Skeletal muscle satellite cell (primary cell): Measurements from ENCODE around the gene WWOX.

Experiments
- H3K27me3 ChIP-seq: 2 replicates; pipeline ENCODE4 v1.7.0; 2013; ENCODE audit warnings: low read length; ENCODE audit not compliant: control insufficient read depth, insufficient read depth
- H3K36me3 ChIP-seq: 2 replicates; pipeline ENCODE4 v1.7.0; 2013; ENCODE audit warnings: mild to moderate bottlenecking, control low read depth, low read length; ENCODE audit not compliant: insufficient read depth
- H3K4me1 ChIP-seq: 2 replicates; pipeline ENCODE4 v1.7.0; 2013; ENCODE audit warnings: low read length; ENCODE audit not compliant: control insufficient read depth, insufficient read depth
- H3K4me2 ChIP-seq: 2 replicates; pipeline ENCODE4 v1.7.0; 2013; ENCODE audit warnings: mild to moderate bottlenecking, low read length
- H3K4me3 ChIP-seq: 2 replicates; pipeline ENCODE4 v1.7.0; 2013; ENCODE audit warnings: low read length
- H3K9ac ChIP-seq: 2 replicates; pipeline ENCODE4 v1.7.0; 2013; ENCODE audit warnings: mild to moderate bottlenecking, low read depth, low read length, moderate library complexity
- H3K9me3 ChIP-seq: replicated peaks from 2 replicates; pipeline ENCODE4 v1.7.0; 2013; ENCODE audit warnings: mild to moderate bottlenecking, control low read depth, low read length

Gene WWOX

DNA sequence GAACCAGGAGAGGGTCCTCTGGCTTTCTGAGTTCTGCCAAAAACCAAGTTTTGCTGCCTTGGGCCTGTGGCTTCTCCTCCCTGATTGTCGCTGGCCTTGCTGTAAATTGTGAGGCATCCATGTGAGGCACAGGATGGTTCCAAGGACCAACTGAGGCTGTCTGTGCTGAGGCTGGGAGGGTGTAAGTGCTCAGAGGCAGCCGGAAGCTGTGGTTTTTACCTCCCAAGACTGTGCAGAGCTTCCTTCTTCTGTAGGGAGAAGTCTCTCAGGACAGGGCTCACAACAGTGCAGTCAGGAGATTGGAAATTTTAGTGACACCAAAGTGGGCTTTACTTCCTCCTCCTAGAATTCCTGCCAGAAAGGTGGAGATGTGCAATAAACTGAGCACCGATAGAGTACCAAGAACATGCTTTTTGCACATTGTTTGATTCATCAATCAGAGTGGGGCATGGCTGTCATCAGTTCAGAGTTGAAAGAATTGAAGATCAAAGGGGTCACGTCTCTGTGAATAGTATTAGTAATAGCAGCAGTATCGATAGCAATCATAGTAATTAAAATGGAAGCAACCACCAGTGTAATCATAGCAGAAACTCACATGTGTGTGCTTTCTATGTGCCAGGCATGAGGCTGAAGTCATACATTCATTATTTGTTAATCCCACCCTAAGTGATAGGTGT, 467.1 kb downstream of the WWOX start:
- Histone ChIP-seq H3K9me3 (peaks cover 5% of the 10 kb centered on the region), H3K36me3 (no peaks in the 10 kb centered on the region), H3K27me3 (no peaks in the 10 kb centered on the region), H3K4me1 (no peaks in the 10 kb centered on the region), H3K4me3 (no peak overlapping the region), H3K4me2 (no peak overlapping the region), H3K9ac (no peak overlapping the region)

DNA sequence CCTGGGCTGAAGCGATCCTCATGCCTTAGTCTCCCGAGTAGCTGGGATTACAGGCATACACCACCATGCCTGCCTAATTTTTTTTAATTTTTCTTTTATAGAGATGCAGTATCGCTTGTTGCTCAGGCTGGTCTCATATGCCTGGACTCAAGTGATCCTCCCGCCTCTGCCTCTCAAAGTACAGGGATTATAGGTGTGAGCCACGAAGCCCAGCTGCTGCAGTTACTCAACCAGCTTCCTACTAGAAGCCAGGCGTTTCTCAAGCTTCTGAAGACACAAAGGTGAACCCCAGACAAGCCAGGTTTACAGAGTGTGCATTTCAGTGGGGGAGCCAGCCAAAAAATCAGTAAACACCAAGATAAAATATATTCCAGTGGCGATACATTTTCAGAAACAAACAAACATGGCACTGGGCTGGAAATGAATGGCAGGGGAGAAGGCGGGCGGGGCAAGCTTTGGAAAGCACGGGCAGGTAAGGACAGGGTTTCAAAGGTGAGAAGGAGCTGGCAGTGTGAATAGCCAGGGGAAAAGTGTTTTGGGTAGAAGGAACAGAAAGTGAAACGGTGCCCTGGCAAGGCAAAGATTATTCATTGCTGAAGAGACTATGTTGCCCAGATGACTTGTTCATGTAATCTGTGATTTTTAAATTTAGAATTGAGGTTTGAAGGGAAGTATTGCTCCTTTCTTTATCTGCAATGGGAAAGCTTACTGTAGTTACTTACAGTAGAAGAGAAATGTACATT, 471.1 kb downstream of the WWOX start:
- Histone ChIP-seq H3K9me3 (peaks cover 5% of the 10 kb centered on the region), H3K27me3 (no peaks in the 10 kb centered on the region), H3K4me1 (no peaks in the 10 kb centered on the region)

DNA sequence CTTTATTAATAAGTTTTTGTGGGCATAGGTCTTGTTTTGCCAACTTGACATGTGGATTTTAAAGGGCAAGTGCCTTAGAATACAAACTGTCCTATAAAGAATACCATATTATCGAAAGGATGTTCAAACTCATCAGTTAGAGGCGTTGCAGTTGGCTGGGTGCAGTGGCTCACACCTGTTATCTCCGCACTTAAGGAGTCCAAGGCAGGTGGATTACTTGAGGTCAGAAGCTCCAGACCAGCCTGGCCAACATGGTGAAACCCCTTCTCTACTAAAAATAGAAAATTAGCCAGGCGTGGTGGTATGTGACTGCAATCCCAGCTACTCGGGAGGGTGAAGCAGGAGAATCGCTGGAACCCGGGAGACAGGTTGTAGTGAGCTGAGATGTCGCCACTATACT, 472.0 kb downstream of the WWOX start:
- Histone ChIP-seq H3K4me1 (no peaks in the 10 kb centered on the region), H3K4me3 (no peak overlapping the region), H3K4me2 (no peak overlapping the region), H3K9me3 (no peaks in the 10 kb centered on the region), H3K9ac (no peak overlapping the region), H3K27me3 (no peaks in the 10 kb centered on the region), H3K36me3 (no peaks in the 10 kb centered on the region)

More for the DNA sequence above, 471.1 kb downstream of the WWOX start:
- H3K4me3 ChIP-seq = no peak overlapping the region
- H3K36me3 ChIP-seq = no peaks in the 10 kb centered on the region
- H3K4me2 ChIP-seq = no peak overlapping the region
- H3K9ac ChIP-seq = no peak overlapping the region

DNA sequence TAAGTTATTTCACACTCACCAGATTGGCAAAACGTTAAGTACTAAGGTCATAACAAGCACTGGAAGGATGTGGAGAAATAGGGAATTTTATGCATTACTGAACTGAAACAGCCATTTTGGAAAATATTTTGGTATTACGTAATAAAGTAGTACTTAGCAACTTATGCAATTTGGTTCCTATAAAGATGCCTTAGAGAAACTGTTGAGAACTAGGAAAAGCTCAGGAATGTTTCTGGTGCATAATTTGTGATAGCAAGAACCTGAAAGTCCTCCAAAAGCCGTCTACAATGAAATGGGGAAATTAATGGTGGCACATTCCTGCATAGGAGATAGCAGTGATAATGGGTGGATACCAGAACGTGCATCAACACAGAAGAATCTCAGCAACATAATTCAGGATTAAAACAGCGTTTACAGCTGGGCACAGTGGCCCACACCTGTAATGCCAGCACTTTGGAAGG, 472.5 kb downstream of the WWOX start:
- no peak overlapping the region for H3K9ac ChIP-seq
- H3K36me3 ChIP-seq = no peaks in the 10 kb centered on the region
- H3K4me1 ChIP-seq = no peaks in the 10 kb centered on the region
- H3K4me2 ChIP-seq = no peak overlapping the region
- no peaks in the 10 kb centered on the region for H3K27me3 ChIP-seq
- H3K9me3 ChIP-seq = no peaks in the 10 kb centered on the region
- H3K4me3 ChIP-seq = no peak overlapping the region

DNA sequence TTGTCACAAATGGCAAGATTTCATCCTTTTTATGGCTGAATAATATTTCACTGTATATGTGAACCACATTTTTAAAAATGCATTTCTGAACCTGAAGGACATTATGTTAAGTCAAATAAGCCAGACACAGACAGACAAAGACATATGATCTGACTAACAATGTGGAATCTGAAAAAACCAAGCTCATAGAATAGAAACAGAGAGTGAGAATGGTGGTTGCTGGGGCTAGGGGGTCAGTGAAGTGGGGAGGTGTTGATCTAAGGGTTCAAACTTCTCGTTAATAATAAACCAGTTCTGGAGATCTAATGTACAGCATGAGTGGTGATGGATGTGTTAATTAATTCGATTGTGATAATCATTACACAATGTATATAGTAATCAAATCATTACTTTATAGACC, 475.1 kb downstream of the WWOX start:
- Histone ChIP-seq H3K4me2 (no peak overlapping the region), H3K9ac (no peak overlapping the region), H3K4me1 (no peaks in the 10 kb centered on the region), H3K4me3 (no peak overlapping the region), H3K36me3 (no peaks in the 10 kb centered on the region), H3K27me3 (no peaks in the 10 kb centered on the region), H3K9me3 (no peaks in the 10 kb centered on the region)

DNA sequence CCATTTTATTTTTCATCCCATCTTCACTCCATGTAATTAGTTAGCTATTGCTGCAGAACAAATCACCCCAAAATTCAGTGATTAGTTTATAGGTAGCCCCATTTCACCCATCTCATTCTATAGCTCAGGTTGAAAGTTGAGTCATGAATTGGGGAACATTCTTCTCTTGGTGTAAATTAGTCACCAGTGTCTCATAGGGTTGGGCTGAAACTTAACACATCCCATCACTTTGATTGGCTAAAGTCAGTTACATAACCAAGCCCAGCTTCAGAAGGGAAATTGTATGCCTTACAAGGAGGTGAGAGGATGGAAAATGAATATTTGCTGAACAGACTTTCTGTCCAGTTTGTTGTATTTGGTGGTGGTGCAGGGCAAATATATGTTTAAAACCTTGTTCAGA, 477.5 kb downstream of the WWOX start:
- Histone ChIP-seq H3K9me3 (no peaks in the 10 kb centered on the region), H3K4me1 (no peaks in the 10 kb centered on the region), H3K27me3 (no peaks in the 10 kb centered on the region), H3K4me2 (no peak overlapping the region), H3K4me3 (no peak overlapping the region), H3K9ac (no peak overlapping the region), H3K36me3 (no peaks in the 10 kb centered on the region)

DNA sequence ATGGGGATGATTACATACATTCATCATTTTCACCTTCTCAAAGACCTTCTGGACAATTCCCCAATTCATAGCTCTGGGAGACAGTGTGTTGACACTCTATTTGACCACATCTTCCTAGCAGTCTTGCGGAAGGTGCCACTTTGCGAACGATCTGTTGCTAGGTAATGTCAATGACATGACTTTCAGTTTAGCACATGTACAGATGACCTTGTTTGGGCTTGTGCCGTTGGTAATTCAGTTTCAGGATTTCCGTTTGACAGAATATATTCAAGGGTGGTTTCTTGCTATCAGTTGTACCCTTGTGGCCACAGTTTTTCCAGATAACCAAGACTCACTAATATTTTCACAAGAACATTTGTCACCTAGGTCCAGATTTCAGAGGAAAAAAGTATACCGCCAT, 478.2 kb downstream of the WWOX start:
- no peaks in the 10 kb centered on the region for H3K9me3 ChIP-seq
- no peak overlapping the region for H3K4me2 ChIP-seq
- no peaks in the 10 kb centered on the region for H3K36me3 ChIP-seq
- H3K4me1 ChIP-seq = no peaks in the 10 kb centered on the region
- no peak overlapping the region for H3K9ac ChIP-seq
- no peak overlapping the region for H3K4me3 ChIP-seq
- no peaks in the 10 kb centered on the region for H3K27me3 ChIP-seq

DNA sequence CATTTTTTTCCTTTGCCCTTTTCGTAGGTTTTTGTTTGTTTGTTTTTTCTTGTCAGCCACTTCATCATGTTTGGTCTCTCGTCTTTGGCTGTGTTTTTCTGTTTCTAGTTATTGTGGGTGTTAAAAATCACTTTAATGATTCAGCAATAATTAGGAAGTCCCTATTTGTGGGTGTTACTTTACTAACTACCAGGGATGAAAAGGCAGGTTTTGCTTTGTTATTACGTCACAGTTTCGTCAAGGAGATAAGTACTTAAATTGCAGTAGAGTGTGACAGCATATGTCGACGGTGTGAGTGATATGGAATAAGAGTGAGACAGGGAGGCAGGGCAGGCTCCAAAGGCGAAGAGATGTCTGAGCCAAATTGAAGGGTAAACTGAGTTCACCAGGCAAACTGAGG, 479.6 kb downstream of the WWOX start:
- no peak overlapping the region for H3K4me2 ChIP-seq
- H3K36me3 ChIP-seq = no peaks in the 10 kb centered on the region
- H3K27me3 ChIP-seq = no peaks in the 10 kb centered on the region
- no peaks in the 10 kb centered on the region for H3K4me1 ChIP-seq
- no peaks in the 10 kb centered on the region for H3K9me3 ChIP-seq
- H3K9ac ChIP-seq = no peak overlapping the region
- no peak overlapping the region for H3K4me3 ChIP-seq

DNA sequence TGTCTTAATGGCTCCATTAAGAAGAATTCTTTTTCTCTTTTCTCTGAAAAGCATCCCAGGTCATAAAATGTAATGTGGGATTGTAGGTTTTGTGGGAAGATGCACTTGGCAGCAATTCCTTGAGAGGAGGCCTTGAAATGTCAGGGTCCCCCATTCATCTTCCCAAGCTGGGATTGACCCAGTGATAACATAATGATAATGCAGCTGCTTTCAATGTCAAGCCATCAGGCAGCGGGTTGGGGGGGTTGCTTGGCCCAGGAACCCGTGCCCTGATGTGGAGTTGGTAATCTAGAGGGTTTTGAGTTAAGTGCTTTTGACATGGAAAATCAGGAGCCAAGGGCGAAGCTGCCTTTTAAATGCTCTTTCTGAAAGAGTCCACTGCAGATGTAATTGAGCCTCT, 484.0 kb downstream of the WWOX start:
- no peak overlapping the region for H3K9ac ChIP-seq
- H3K9me3 ChIP-seq = no peaks in the 10 kb centered on the region

DNA sequence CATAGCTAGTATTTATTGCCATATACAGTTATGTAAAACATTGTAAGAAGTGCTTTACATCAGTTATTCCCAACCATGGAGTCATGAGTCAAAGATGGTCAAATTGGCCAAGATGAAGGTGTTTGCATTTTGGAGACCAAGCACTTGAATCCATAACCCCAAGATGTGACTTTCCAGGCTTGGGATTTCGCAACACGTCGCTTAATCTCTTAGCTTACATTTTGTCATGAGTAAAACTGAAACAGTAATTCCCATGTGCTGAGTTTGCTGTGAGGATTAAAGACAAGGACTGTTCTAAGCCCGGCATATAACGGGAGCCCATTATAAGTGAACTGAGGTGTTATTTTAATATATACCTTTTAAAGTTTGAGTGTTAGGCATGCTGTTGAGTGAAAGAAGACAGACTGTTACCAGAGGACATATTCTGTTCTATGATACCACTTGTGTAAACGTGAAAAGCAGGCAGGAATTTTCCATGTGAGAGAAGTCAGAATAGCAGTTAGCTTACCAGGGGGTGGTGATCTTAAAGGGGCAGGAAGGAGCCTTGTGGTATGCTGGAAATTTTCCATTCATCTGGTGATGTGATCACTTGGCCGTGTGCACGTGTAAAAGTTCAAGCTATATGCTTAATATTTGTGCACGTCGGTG, 484.9 kb downstream of the WWOX start:
- H3K36me3 ChIP-seq = no peaks in the 10 kb centered on the region
- H3K9me3 ChIP-seq = no peaks in the 10 kb centered on the region
- no peaks in the 10 kb centered on the region for H3K4me1 ChIP-seq
- H3K4me3 ChIP-seq = no peak overlapping the region
- no peaks in the 10 kb centered on the region for H3K27me3 ChIP-seq
- no peak overlapping the region for H3K4me2 ChIP-seq
- no peak overlapping the region for H3K9ac ChIP-seq

More for the DNA sequence above, 484.0 kb downstream of the WWOX start:
- H3K4me1 ChIP-seq = no peaks in the 10 kb centered on the region
- no peaks in the 10 kb centered on the region for H3K36me3 ChIP-seq
- no peaks in the 10 kb centered on the region for H3K27me3 ChIP-seq
- H3K4me2 ChIP-seq = no peak overlapping the region
- no peak overlapping the region for H3K4me3 ChIP-seq

DNA sequence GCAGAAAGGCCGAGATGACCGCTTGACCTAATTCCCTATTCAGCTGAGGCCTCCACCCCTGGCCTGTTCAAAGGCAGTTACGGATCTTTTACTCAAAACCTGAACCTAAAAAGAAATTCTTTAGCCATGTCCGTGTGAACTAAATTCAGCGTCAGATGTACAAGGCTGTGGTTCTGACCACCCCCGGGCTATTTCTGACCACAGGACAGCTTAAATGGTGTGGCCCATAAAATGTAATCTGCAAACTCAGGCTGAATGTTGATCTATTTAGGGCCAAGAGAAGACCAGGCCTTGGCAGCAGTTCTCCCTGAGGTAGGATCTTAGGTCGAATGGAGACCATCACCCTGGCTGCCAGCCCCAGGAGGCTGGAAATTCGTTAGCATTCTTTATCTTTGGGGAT, 485.5 kb downstream of the WWOX start:
- Histone ChIP-seq H3K4me3 (no peak overlapping the region), H3K27me3 (no peaks in the 10 kb centered on the region), H3K36me3 (no peaks in the 10 kb centered on the region), H3K4me1 (no peaks in the 10 kb centered on the region), H3K9ac (no peak overlapping the region), H3K9me3 (no peaks in the 10 kb centered on the region), H3K4me2 (no peak overlapping the region)
